Mucosa of stomach (tissue), 1 donor: ENCODE results near the gene GP5.

Source experiments
- H3K27me3 ChIP-seq: one replicate; pipeline ENCODE4 v1.7.0; 2013; ENCODE audit warnings: mild to moderate bottlenecking, low read length; ENCODE audit not compliant: control insufficient read depth, insufficient read depth
- H3K36me3 ChIP-seq: one replicate; pipeline ENCODE4 v1.7.0; 2013; ENCODE audit warnings: low read length; ENCODE audit not compliant: control insufficient read depth, insufficient read depth
- H3K4me1 ChIP-seq: one replicate; pipeline ENCODE4 v1.7.0; 2013; ENCODE audit warnings: mild to moderate bottlenecking, low read length; ENCODE audit not compliant: control insufficient read depth, insufficient read depth
- H3K4me3 ChIP-seq: one replicate; pipeline ENCODE4 v1.7.0; 2013; ENCODE audit warnings: low read length
- H3K9ac ChIP-seq: one replicate; pipeline ENCODE4 v1.7.0; 2013; ENCODE audit warnings: mild to moderate bottlenecking, low read length, moderate library complexity
- H3K9me3 ChIP-seq: one replicate; pipeline ENCODE4 v1.7.0; 2013; ENCODE audit warnings: mild to moderate bottlenecking, low read length, moderate library complexity; ENCODE audit not compliant: control insufficient read depth
- donor health status: Pancreatic carcinoma.

GP5 gene

DNA sequence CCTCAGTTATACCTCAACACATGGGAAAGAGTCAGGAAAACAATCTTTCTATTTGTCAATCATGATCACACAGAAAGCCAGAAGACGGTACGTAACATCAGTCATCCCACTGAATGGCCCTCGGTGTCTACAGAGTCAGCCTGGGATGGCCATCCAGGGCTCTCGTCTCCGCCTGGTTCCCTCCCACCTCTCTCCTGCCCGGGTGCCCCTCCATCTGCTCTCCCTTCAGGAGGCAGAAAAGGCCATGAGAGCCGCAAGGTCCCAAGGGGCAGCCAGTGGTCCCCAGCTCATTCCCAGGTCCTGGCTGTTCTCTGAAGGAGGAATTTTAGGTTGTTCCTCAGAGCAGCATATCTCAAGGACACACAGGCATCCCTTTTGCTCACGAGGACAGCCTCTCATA, 25.2 kb downstream of the GP5 start:
- Histone ChIP-seq H3K9ac (no peak overlapping the region), H3K4me3 (no peak overlapping the region), H3K36me3 (no peaks in the 10 kb centered on the region), H3K27me3 (peaks cover 14% of the 10 kb centered on the region), H3K9me3 (no peaks in the 10 kb centered on the region), H3K4me1 (no peaks in the 10 kb centered on the region)

GRCh38 chr3:194373028-194373427, 26.0 kb downstream of the GP5 start:
- Histone ChIP-seq H3K9me3 (no peaks in the 10 kb centered on the region), H3K9ac (no peak overlapping the region), H3K27me3 (peaks cover 20% of the 10 kb centered on the region), H3K4me1 (no peaks in the 10 kb centered on the region), H3K4me3 (no peak overlapping the region), H3K36me3 (no peaks in the 10 kb centered on the region)

DNA sequence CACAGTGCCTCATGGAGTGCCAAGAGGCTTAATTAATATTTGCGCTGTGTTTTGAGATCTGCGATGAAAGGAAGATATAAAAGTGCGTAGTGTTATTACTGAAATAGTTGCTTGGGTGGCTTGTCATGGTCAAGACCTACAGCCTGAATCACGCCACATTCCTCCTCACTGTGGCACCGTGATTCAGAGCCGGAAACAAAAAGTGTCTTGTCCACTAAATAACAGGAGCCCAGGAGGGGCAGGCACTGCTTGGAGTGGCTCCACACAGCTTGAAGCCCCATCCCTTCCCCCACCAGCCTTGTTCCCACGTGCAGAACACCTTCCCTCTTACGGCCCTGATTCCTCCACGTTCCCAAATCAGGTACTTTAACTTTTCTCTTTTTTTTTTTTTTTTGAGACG, 28.3 kb downstream of the GP5 start:
- H3K4me3 ChIP-seq: no peak overlapping the region
- peaks cover 20% of the 10 kb centered on the region for H3K27me3 ChIP-seq
- no peak overlapping the region for H3K9ac ChIP-seq
- no peaks in the 10 kb centered on the region for H3K9me3 ChIP-seq
- H3K36me3 ChIP-seq: no peaks in the 10 kb centered on the region
- no peaks in the 10 kb centered on the region for H3K4me1 ChIP-seq

DNA sequence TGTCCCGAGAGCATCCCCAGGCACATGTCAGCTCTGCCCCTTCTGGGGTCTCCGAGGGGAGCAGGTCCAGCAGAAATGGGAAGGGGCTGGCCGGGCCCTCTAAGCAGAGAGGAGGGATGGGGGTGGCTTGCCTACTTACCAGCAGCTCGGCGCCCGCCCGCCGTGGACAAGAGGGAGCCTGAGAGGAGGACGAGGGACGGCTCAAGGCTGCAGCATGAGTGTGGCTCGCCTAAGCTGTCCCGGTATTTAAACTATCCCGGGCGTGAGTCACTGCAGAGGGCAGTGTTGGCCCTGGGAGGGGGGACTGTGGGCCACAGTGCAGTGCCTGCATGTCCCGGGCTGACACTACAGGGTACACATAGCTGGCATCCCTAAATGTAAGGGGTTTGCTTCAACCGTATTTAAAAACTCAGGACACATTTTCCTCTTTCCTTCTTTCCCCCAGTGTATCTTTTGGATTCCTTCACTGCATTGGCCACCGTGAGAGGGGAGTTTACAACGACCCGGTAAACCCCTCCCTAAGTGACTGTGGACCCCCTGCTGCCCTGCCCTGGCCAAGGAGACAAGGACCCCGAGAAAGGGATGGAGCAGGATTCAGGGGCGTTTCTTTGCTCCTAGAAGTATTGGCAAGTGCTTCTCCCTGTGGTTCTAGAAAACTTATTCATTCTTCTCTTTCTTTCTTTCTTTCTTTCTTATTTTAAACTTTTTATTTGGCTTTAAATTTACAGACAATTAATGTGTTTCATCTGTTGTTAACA, 29.4 kb downstream of the GP5 start, which contains the start of gene LRRC15:
LRRC15 (minus strand) TSS at position 222 of the 758 bp plus-strand sequence. CDS start 8,700 bp downstream, outside the sequence.
- peaks cover 20% of the 10 kb centered on the region for H3K27me3 ChIP-seq
- H3K9me3 ChIP-seq: no peaks in the 10 kb centered on the region

DNA sequence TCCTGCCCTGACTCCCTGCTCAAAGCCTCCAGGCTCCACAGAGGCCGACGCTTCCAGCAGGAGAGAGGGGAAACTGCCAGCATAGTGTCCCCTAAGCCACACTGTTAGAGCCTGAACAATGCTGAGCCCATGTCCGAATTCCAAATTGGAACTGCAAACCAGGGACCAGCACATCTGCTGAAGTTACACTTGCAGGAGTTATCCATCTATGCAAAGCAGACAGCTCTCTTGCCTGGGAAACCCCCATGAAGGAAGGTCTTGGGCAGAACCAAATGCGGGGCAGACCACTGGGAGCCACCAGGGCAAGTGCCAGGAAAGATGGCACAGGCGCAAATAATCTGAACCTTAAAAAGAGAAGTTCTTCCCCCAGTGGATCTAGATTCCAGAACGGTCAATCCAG, 30.1 kb downstream of the GP5 start:
- peaks cover 20% of the 10 kb centered on the region for H3K27me3 ChIP-seq
- no peaks in the 10 kb centered on the region for H3K4me1 ChIP-seq
- H3K9me3 ChIP-seq: no peaks in the 10 kb centered on the region
- H3K9ac ChIP-seq: no peak overlapping the region
- no peaks in the 10 kb centered on the region for H3K36me3 ChIP-seq
- H3K4me3 ChIP-seq: no peak overlapping the region

More for the DNA sequence above, 29.4 kb downstream of the GP5 start, which contains the start of gene LRRC15:
- H3K4me1 ChIP-seq: no peaks in the 10 kb centered on the region
- no peak within 1 kb of the TSS for H3K9ac ChIP-seq
- no peak within 1 kb of the TSS for H3K4me3 ChIP-seq
- H3K36me3 ChIP-seq: no peaks in the 10 kb centered on the region

DNA sequence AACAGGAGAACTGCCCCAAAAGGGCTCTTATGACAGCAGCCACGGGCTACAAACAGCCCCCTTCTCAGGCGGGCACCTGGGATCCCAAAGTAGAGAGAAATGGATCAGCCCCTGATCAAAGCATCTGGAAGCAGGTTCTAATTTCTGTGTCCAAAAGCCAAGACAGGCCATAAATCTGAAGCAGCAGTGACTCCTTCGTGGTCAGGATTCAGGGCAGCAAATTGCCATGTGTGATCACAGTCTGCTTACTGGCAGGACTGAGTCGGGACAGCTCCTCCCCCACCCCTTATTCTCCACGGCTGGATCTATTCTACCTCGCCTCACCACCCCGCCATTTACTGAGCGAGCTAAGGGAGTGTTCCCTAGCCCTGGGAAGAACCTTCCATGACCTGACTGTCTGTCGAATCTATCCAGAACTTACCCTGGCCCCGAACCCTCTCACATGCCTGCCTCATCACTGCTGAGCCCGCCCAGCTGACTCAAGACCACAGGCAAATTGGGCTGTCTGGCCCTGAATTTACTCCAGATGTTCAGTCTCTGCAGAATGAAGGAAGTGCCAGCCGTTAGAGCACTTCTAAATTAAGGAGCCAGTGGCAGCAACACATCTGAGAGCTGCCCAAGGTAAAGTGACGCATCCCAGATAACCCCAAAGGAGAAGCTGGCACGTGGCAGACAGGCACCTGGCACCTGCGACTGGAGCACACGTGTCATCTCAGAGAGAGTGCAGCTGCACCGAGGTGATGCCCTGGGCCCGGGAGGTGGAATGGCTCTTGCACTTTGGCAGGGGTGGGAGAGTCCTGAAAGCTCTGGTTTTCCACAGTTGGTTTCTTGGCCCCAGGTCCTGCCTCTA, 30.8 kb downstream of the GP5 start:
- peaks cover 20% of the 10 kb centered on the region for H3K27me3 ChIP-seq
- no peak overlapping the region for H3K4me3 ChIP-seq
- no peaks in the 10 kb centered on the region for H3K36me3 ChIP-seq
- no peaks in the 10 kb centered on the region for H3K9me3 ChIP-seq
- H3K4me1 ChIP-seq: no peaks in the 10 kb centered on the region
- H3K9ac ChIP-seq: no peak overlapping the region

DNA sequence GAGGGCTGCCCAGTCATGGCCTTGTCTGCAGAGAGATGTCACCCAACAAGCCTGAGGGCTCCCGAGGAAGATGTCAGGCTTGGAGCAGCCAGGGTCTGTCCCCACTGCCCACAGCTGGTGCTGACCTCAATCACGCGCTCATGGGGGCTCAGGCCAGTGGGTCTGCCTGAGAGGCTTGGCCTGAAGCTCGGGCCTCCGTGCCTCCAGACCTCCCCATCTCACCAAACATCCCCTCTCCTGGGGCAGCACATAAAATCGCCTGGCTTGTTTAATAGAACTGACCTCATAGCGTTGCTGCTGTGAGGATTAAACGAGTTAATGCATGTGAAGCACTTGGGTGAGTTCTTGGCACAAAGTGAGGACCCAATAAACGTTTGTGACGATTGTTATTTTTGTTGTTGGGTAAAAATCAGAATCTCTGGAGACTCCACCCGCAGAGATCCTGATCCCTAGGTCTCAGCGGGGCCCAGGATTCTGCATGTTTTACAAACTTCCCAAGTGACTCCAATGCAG, 33.0 kb downstream of the GP5 start:
- H3K9me3 ChIP-seq: no peaks in the 10 kb centered on the region
- H3K4me3 ChIP-seq: no peak overlapping the region
- no peaks in the 10 kb centered on the region for H3K4me1 ChIP-seq
- no peak overlapping the region for H3K9ac ChIP-seq
- no peaks in the 10 kb centered on the region for H3K36me3 ChIP-seq
- peaks cover 20% of the 10 kb centered on the region for H3K27me3 ChIP-seq

DNA sequence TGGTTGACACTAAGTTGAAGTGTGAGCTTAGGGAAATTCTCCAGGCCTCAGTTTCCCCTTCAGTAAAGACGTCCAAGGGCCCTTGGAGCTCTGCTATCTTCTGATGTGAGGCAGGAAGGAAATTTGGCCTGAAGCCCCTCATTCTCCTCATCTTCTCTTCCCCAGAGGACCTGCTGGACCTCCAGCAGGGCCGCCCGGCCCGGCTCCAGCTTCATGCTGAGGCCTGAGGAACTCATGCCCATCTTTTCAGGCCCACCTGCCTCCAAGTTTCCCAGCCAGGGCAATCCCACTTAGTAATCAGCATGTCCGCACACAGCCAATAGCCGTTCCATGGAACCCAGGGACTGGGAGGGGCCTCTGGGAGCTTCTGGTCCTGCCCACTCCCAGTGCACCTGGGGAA, 33.5 kb downstream of the GP5 start:
- no peaks in the 10 kb centered on the region for H3K9me3 ChIP-seq
- H3K27me3 ChIP-seq: peaks cover 20% of the 10 kb centered on the region
- H3K9ac ChIP-seq: no peak overlapping the region
- no peaks in the 10 kb centered on the region for H3K36me3 ChIP-seq
- no peaks in the 10 kb centered on the region for H3K4me1 ChIP-seq
- no peak overlapping the region for H3K4me3 ChIP-seq

- Histone ChIP-seq H3K4me3 (no peak overlapping the region), H3K9me3 (no peaks in the 10 kb centered on the region), H3K36me3 (no peaks in the 10 kb centered on the region), H3K27me3 (peaks cover 14% of the 10 kb centered on the region), H3K4me1 (no peaks in the 10 kb centered on the region), H3K9ac (no peak overlapping the region)
Observed at GRCh38 chr3:194364652-194365434, 34.2 kb downstream of the GP5 start.

DNA sequence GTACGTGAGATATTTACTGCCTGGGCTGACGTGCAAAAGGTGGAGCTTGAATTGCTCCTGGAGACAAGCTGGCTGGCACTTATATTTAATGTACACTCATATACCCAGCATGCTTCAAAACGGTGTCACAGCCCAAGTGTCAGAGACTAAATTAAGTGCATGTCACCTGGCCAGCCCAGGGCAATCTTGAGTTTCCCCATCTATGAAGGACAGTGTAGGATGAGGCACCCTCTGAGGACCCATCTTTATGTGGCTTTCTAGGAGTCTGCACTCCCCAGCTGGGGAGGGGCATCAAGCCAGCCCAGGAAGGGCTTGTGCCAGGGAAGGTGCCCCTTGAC, 34.8 kb downstream of the GP5 start:
- no peaks in the 10 kb centered on the region for H3K9me3 ChIP-seq
- no peak overlapping the region for H3K9ac ChIP-seq
- H3K4me3 ChIP-seq: no peak overlapping the region
- no peaks in the 10 kb centered on the region for H3K4me1 ChIP-seq
- H3K27me3 ChIP-seq: peaks cover 14% of the 10 kb centered on the region
- no peaks in the 10 kb centered on the region for H3K36me3 ChIP-seq

GRCh38 chr3:194360568-194360967, 38.5 kb downstream of the GP5 start:
- no peaks in the 10 kb centered on the region for H3K9me3 ChIP-seq
- no peaks in the 10 kb centered on the region for H3K4me1 ChIP-seq
- H3K4me3 ChIP-seq: no peak overlapping the region
- no peak overlapping the region for H3K9ac ChIP-seq
- H3K27me3 ChIP-seq: peaks cover 6% of the 10 kb centered on the region
- no peaks in the 10 kb centered on the region for H3K36me3 ChIP-seq
